HUES48 (cell line): Measurements from ENCODE around the gene NTN1.

Experiments used
- H3K27ac ChIP-seq: one replicate; pipeline ENCODE4 v1.7.0; 2013; ENCODE audit warnings: low read depth, low read length, inconsistent platforms
- H3K27me3 ChIP-seq: 2 replicates; pipeline ENCODE4 v1.6.1; 2013; ENCODE audit warnings: mild to moderate bottlenecking, low read length; ENCODE audit not compliant: control insufficient read depth, insufficient read depth
- H3K36me3 ChIP-seq: 2 replicates; pipeline ENCODE4 v1.6.1; 2013; ENCODE audit warnings: low read length; ENCODE audit not compliant: control insufficient read depth, insufficient read depth
- H3K4me1 ChIP-seq: 2 replicates; pipeline ENCODE4 v1.6.1; 2013; ENCODE audit warnings: mild to moderate bottlenecking, low read length; ENCODE audit not compliant: control insufficient read depth, insufficient read depth
- H3K4me3 ChIP-seq: 2 replicates; pipeline ENCODE4 v1.5.1; 2013; ENCODE audit warnings: mild to moderate bottlenecking, low read depth, low read length
- H3K9ac ChIP-seq: 2 replicates; pipeline ENCODE4 v1.6.1; 2013; ENCODE audit warnings: mild to moderate bottlenecking, low read depth, low read length, moderate library complexity
- H3K9me3 ChIP-seq: 2 replicates; pipeline ENCODE4 v1.6.1; 2013; ENCODE audit warnings: low read length; ENCODE audit not compliant: control insufficient read depth, insufficient read depth

NTN1 gene

GRCh38 chr17:9212376-9213302 is 191.3 kb downstream of the NTN1 start:
- Histone ChIP-seq H3K9me3 (peaks cover 8% of the 10 kb centered on the region; the same call in 1 of the 2 replicates), H3K36me3 (no peaks in the 10 kb centered on the region), H3K4me3 (no peak overlapping the region), H3K27me3 (no peaks in the 10 kb centered on the region), H3K9ac (no peak overlapping the region), H3K27ac (no peak overlapping the region), H3K4me1 (peaks cover 3% of the 10 kb centered on the region; the same call in 1 of the 2 replicates)

GRCh38 chr17:9213303-9213640 is 192.0 kb downstream of the NTN1 start:
- Histone ChIP-seq H3K9me3 (peaks cover 8% of the 10 kb centered on the region; the same call in 1 of the 2 replicates), H3K4me3 (no peak overlapping the region), H3K4me1 (peaks cover 3% of the 10 kb centered on the region), H3K27ac (no peak overlapping the region), H3K36me3 (no peaks in the 10 kb centered on the region), H3K9ac (no peak overlapping the region), H3K27me3 (no peaks in the 10 kb centered on the region)

- Histone ChIP-seq H3K4me3 (no peak overlapping the region), H3K36me3 (no peaks in the 10 kb centered on the region), H3K9me3 (peaks cover 8% of the 10 kb centered on the region; the same call in 1 of the 2 replicates), H3K4me1 (peaks cover 9% of the 10 kb centered on the region), H3K27ac (no peak overlapping the region), H3K27me3 (no peaks in the 10 kb centered on the region), H3K9ac (no peak overlapping the region)
Measured at GRCh38 chr17:9215465-9215864, 194.2 kb downstream of the NTN1 start.

- H3K36me3 ChIP-seq = no peaks in the 10 kb centered on the region
- no peak overlapping the region for H3K4me3 ChIP-seq
- H3K27ac ChIP-seq = no peak overlapping the region
- H3K27me3 ChIP-seq = no peaks in the 10 kb centered on the region
- H3K9me3 ChIP-seq = peaks cover 8% of the 10 kb centered on the region; the same call in 1 of the 2 replicates
- H3K9ac ChIP-seq = no peak overlapping the region
- peaks cover 18% of the 10 kb centered on the region for H3K4me1 ChIP-seq
Measured at GRCh38 chr17:9217151-9218056, 196.1 kb downstream of the NTN1 start.

- Histone ChIP-seq H3K9me3 (peaks cover 8% of the 10 kb centered on the region; the same call in 1 of the 2 replicates), H3K9ac (no peak overlapping the region), H3K4me3 (no peak overlapping the region), H3K36me3 (no peaks in the 10 kb centered on the region), H3K27me3 (no peaks in the 10 kb centered on the region), H3K27ac (no peak overlapping the region), H3K4me1 (peaks cover 18% of the 10 kb centered on the region)
Measured at GRCh38 chr17:9218064-9218635, 196.8 kb downstream of the NTN1 start.

GRCh38 chr17:9218911-9219310 is 197.6 kb downstream of the NTN1 start:
- Histone ChIP-seq H3K9ac (no peak overlapping the region), H3K36me3 (no peaks in the 10 kb centered on the region), H3K27ac (no peak overlapping the region), H3K4me3 (no peak overlapping the region), H3K4me1 (peaks cover 18% of the 10 kb centered on the region), H3K9me3 (peaks cover 8% of the 10 kb centered on the region; the same call in 1 of the 2 replicates), H3K27me3 (no peaks in the 10 kb centered on the region)

GRCh38 chr17:9219631-9220397 is 198.5 kb downstream of the NTN1 start:
- Histone ChIP-seq H3K27me3 (no peaks in the 10 kb centered on the region), H3K9me3 (peaks cover 8% of the 10 kb centered on the region; the same call in 1 of the 2 replicates), H3K4me1 (peaks cover 18% of the 10 kb centered on the region), H3K27ac (no peak overlapping the region), H3K9ac (no peak overlapping the region), H3K4me3 (no peak overlapping the region), H3K36me3 (no peaks in the 10 kb centered on the region)

- Histone ChIP-seq H3K27me3 (no peaks in the 10 kb centered on the region), H3K9ac (no peak overlapping the region), H3K9me3 (0 out of 2 replicates have a peak, but pooled peaks cover 3% of the 10 kb centered on the region), H3K4me1 (peaks cover 18% of the 10 kb centered on the region), H3K4me3 (no peak overlapping the region), H3K27ac (no peak overlapping the region), H3K36me3 (no peaks in the 10 kb centered on the region)
Measured at GRCh38 chr17:9220398-9221146, 199.3 kb downstream of the NTN1 start.

GRCh38 chr17:9221147-9221921 is 200.0 kb downstream of the NTN1 start:
- H3K9ac ChIP-seq = no peak overlapping the region
- no peak overlapping the region for H3K4me3 ChIP-seq

More at GRCh38 chr17:9221147-9221921, 200.0 kb downstream of the NTN1 start:
- Histone ChIP-seq H3K4me1 (peaks cover 18% of the 10 kb centered on the region), H3K27me3 (no peaks in the 10 kb centered on the region), H3K9me3 (no peaks in the 10 kb centered on the region), H3K36me3 (no peaks in the 10 kb centered on the region), H3K27ac (no peak overlapping the region)
